ENCODE measurements around the gene TMEM116. TPM values are rescaled to one million over a fixed set of nuclear protein-coding genes. Genes with fewer than 3 reads are reported as not detected.

The TMEM116 gene
- total and polyA plus RNA-seq, 2 of the 4 experiments (the other 2 are of a cell fraction): 5.5 to 8.4 TPM

DNA sequence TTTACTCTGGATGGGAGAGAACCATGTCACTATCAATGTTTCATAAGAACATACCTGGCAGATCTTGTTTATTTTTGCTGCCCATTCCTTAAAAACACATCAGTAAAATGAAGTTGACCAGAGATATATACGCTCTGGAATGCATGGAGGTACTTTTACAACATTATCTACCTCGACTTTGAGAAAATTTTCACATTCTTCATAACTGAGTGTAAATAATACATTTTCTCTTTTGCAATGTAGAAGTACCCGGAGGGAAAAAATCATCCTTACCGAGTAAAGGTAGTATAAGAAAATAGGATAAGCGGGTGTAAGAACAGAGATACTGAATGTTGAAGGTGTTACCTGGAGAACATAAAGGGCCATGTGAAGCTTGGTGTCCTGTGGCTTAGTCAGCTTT is 80.7 kb downstream of the TMEM116 start:
- Histone ChIP-seq H2AK9ac (replicated peaks; ENCODE audit: low read depth, low read length, poor library complexity) (no peak overlapping the region), H3K9me1 (ENCODE audit: insufficient read depth, low read length) (peaks cover 3% of the 10 kb centered on the region; the same call in 1 of the 2 replicates), H3K23ac (ENCODE audit: low read depth, low read length) (no peak overlapping the region), H4K5ac (ENCODE audit: low read depth, low read length) (no peak overlapping the region), H2BK15ac (ENCODE audit: low read depth, low read length) (no peak overlapping the region), H3K27ac (ENCODE audit: insufficient read depth, low read length) (no peak overlapping the region), H2AFZ (replicated peaks; ENCODE audit: low read length, poor library complexity) (no peak overlapping the region), H3K14ac (replicated peaks; ENCODE audit: low read depth, low read length) (no peak overlapping the region), H3K18ac (ENCODE audit: low read depth, low read length) (no peak overlapping the region), H3K4me2 (ENCODE audit: low read depth, low read length) (no peak overlapping the region), H3K4me1 (ENCODE audit: control insufficient read depth, insufficient read depth, low read length) (no peaks in the 10 kb centered on the region; the same call in 1 of the 2 replicates), H2BK20ac (ENCODE audit: low read depth, low read length) (no peak overlapping the region), H3K79me1 (ENCODE audit: low read depth in 1 of 2, low read length in 2 of 2) (no peaks in the 10 kb centered on the region), H3K9me3 (ENCODE audit: control insufficient read depth, insufficient read depth, low read length) (no peaks in the 10 kb centered on the region), H3K9ac (ENCODE audit: low read depth, low read length) (no peak overlapping the region), H2BK5ac (ENCODE audit: low read depth, low read length, poor library complexity, severe bottlenecking) (no peak overlapping the region), H2AK5ac (ENCODE audit: low read depth, low read length) (no peak overlapping the region), H3K4me3 (ENCODE audit: insufficient read depth, low read depth, low read length) (no peak overlapping the region), H4K91ac (ENCODE audit: insufficient read depth, low read depth, low read length) (no peak overlapping the region), H3K4ac (ENCODE audit: low read depth, low read length) (no peak overlapping the region), H3K36me3 (ENCODE audit: control insufficient read depth, insufficient read depth, low read length) (no peaks in the 10 kb centered on the region), H3K56ac (ENCODE audit: extremely low read depth, insufficient read depth, low read length) (no peak overlapping the region), H4K20me1 (ENCODE audit: insufficient read depth, low read length) (no peaks in the 10 kb centered on the region), H4K8ac (ENCODE audit: low read depth in 2 of 2, low read length in 2 of 2) (no peak overlapping the region), H2BK120ac (ENCODE audit: low read depth, low read length) (no peak overlapping the region), H3K27me3 (ENCODE audit: control insufficient read depth, insufficient read depth, low read length) (no peaks in the 10 kb centered on the region)
- intact Hi-C loops (cut with micrococcal nuclease) (no loop called here), dilution Hi-C loops (cut with HindIII; ENCODE audit: low sequenced_read_pairs, unreplicated experiment) (no loop called here), in situ Hi-C loops (cut with MboI; ENCODE audit: low sequenced_read_pairs) (no loop called here)
- no peak for ATAC-seq (ENCODE audit: low read depth)
- no peak for DNase-seq
- 100% methylated on average over 2 of the region's 5 CpGs; no CpG with 5 or more reads in 1 of the 2 experiments for WGBS, 2 experiments (ENCODE audit: extremely low coverage in 2 of 2, insufficient read length in 1 of 2)
- POLR2A ChIA-PET (ENCODE audit: unreplicated experiment): no interaction called here
- no peak for TF ChIP-seq RCOR1 (IDR thresholded peaks at IDR 0.05; ENCODE audit: insufficient replicate concordance, low read length)
- no peak for TF ChIP-seq CEBPB (IDR thresholded peaks at IDR 0.05; ENCODE audit: low read depth, low read length)
- TF ChIP-seq RFX5 (IDR thresholded peaks at IDR 0.05; ENCODE audit: low read depth, low read length): no peak
- TF ChIP-seq POLR2A (IDR thresholded peaks at IDR 0.05; ENCODE audit: low read depth, low read length): no peak
- no peak for TF ChIP-seq MAFK (IDR thresholded peaks at IDR 0.05; ENCODE audit: low read depth, low read length)
- TF ChIP-seq, protein P1, sequence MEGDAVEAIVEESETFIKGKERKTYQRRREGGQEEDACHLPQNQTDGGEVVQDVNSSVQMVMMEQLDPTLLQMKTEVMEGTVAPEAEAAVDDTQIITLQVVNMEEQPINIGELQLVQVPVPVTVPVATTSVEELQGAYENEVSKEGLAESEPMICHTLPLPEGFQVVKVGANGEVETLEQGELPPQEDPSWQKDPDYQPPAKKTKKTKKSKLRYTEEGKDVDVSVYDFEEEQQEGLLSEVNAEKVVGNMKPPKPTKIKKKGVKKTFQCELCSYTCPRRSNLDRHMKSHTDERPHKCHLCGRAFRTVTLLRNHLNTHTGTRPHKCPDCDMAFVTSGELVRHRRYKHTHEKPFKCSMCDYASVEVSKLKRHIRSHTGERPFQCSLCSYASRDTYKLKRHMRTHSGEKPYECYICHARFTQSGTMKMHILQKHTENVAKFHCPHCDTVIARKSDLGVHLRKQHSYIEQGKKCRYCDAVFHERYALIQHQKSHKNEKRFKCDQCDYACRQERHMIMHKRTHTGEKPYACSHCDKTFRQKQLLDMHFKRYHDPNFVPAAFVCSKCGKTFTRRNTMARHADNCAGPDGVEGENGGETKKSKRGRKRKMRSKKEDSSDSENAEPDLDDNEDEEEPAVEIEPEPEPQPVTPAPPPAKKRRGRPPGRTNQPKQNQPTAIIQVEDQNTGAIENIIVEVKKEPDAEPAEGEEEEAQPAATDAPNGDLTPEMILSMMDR (conservative IDR thresholded peaks at IDR 0.05; ENCODE audit: low read depth, low read length): no peak
- TF ChIP-seq, protein P2, sequence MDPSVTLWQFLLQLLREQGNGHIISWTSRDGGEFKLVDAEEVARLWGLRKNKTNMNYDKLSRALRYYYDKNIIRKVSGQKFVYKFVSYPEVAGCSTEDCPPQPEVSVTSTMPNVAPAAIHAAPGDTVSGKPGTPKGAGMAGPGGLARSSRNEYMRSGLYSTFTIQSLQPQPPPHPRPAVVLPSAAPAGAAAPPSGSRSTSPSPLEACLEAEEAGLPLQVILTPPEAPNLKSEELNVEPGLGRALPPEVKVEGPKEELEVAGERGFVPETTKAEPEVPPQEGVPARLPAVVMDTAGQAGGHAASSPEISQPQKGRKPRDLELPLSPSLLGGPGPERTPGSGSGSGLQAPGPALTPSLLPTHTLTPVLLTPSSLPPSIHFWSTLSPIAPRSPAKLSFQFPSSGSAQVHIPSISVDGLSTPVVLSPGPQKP (IDR thresholded peaks at IDR 0.05; ENCODE audit: borderline replicate concordance, low read depth, low read length): no peak
- TF ChIP-seq, protein P3, sequence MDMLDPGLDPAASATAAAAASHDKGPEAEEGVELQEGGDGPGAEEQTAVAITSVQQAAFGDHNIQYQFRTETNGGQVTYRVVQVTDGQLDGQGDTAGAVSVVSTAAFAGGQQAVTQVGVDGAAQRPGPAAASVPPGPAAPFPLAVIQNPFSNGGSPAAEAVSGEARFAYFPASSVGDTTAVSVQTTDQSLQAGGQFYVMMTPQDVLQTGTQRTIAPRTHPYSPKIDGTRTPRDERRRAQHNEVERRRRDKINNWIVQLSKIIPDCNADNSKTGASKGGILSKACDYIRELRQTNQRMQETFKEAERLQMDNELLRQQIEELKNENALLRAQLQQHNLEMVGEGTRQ (IDR thresholded peaks at IDR 0.05; ENCODE audit: low read depth, low read length): no peak
- TF ChIP-seq MAZ (IDR thresholded peaks at IDR 0.05; ENCODE audit: borderline replicate concordance, low read depth, low read length): no peak
- TF ChIP-seq CHD1 (IDR thresholded peaks at IDR 0.05; ENCODE audit: low read depth, low read length): no peak
- no peak for TF ChIP-seq FOS (IDR thresholded peaks at IDR 0.05; ENCODE audit: low read depth, low read length)
- no peak for TF ChIP-seq BHLHE40 (IDR thresholded peaks at IDR 0.05; ENCODE audit: low read depth, low read length)
- TF ChIP-seq SMC3 (IDR thresholded peaks at IDR 0.05; ENCODE audit: low read depth, low read length): no peak
- no peak for TF ChIP-seq MXI1 (IDR thresholded peaks at IDR 0.05; ENCODE audit: borderline replicate concordance, low read depth, low read length)
- TF ChIP-seq NFE2L2 (IDR thresholded peaks at IDR 0.05; ENCODE audit: low read depth, low read length): no peak
- TF ChIP-seq RAD21 (IDR thresholded peaks at IDR 0.05; ENCODE audit: low read length): no peak
- CTCF ChIA-PET: interaction anchor here (1.0 kb wide), 1 partner anchor 9 kb away, joined by 3 read pairs; no protein-coding TSS in a partner anchor
- BruUV-seq (replicated peaks): no TSS peak
